Measurements from ENCODE around the gene DISP3.

The DISP3 gene

DNA sequence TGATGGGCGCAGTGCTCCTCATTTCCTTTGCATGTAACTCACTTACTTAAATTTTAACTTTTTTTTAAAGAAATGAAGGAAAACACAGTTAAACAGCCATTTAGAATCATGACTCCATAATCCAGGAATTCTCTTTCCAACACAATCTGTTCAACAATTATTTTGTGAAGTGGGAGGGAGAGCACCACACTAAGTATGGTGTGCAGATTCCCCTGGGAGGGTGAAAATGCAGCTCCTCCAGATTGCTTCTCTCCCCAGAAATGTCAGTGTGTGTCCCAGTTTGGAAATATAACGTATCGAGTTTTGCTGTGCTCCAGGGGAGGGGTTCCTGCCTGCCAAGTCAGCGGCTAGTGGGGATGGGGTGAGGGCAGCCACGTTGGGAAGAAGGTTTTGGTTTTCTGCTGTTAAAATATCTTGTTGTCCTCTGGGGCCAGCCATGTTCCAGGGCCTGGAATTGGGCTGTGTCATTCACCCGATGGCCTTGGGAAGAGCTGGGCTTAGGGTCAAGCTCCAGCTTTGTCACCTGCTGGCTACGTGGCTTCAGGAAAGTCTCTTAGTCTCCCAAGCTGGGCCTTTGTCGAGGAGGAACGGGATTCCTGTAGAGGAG, 17.3 kb upstream of the DISP3 start:
- DNase-seq (ENCODE audit: low read depth in 2 of 3, low spot score in 2 of 3): no peak

GRCh38 chr1:11462224-11462923, 16.6 kb upstream of the DISP3 start:
- no peak for DNase-seq (ENCODE audit: low read depth in 2 of 3, low spot score in 2 of 3)

GRCh38 chr1:11463177-11463576, 15.8 kb upstream of the DISP3 start:
- DNase-seq (ENCODE audit: low read depth in 2 of 3, low spot score in 2 of 3): no peak

DNA sequence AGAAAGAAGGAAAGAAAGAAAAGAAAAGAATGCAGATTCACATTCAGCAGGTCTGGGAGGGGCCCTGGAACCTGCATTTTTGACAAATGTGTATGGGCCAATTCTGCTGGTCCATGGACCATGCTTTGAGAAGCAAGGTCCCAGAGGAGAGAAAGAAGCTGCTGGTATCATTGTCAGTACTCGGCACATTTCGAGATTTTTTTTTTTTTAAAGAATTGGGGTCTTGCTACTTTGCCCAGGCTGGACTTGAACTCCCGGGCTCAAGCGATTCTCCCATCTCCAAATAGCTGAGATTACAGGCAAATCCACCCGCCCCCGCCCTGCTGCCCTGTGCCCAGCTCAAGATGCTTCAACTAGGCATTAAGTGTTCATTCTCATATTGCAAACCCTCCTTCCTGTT, 13.6 kb upstream of the DISP3 start:
- DNase-seq (ENCODE audit: low read depth in 2 of 3, low spot score in 2 of 3): no peak

DNA sequence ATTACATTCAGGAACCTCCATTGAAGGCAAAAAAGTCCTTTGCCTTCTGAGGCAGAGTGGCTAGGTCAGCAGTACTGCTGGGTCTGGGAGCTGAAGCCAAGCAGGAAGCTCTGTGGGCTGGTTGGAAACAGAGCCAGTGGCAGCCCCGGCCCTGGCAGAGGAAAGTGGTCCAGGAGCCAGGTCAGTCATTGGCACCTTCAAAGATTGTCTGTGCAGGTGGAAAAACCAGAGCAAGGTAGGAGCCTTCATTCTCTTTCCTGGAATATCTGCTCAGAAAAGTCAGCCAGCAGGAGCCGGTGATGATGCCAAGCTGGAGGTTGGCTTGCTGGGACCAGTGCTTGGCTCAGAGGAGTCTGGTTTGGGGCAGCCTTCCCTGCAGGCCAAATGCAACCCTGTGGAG, 12.5 kb upstream of the DISP3 start:
- DNase-seq (ENCODE audit: low read depth in 2 of 3, low spot score in 2 of 3): no peak

GRCh38 chr1:11468878-11469277, 10.1 kb upstream of the DISP3 start:
- no peak for DNase-seq (ENCODE audit: low read depth in 2 of 3, low spot score in 2 of 3)

DNA sequence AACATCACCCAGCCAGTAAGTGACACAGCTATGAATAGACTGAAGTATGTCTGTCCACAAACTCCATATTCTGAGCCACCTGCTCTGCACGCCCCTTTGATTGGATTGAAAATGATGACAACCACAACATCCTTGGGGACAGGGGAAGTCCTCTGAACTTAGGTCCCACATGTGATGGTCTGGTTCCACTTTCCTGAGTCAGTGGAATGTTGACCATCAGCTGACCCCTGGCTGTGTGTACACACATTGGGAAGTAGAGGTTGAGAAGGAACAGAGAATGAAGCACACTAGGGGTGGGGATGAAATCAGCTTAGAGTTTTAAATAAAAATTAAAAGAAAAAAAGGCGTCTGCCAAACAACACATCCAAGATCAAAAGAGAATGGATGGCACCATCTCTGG, 8.0 kb upstream of the DISP3 start:
- no peak for DNase-seq (ENCODE audit: low read depth in 2 of 3, low spot score in 2 of 3)

GRCh38 chr1:11471473-11471872, 7.5 kb upstream of the DISP3 start:
- DNase-seq (ENCODE audit: low read depth in 2 of 3, low spot score in 2 of 3): no peak

GRCh38 chr1:11472284-11472683, 6.7 kb upstream of the DISP3 start:
- no peak for DNase-seq (ENCODE audit: low read depth in 2 of 3, low spot score in 2 of 3)

- no peak for DNase-seq (ENCODE audit: low read depth in 2 of 3, low spot score in 2 of 3)
Measured at GRCh38 chr1:11472741-11473140, 6.2 kb upstream of the DISP3 start.

GRCh38 chr1:11473491-11474034, 5.4 kb upstream of the DISP3 start:
- DNase-seq (ENCODE audit: low read depth in 2 of 3, low spot score in 2 of 3): no peak

- DNase-seq (ENCODE audit: low read depth in 2 of 3, low spot score in 2 of 3): no peak
Measured at GRCh38 chr1:11474826-11475225, 4.1 kb upstream of the DISP3 start.

DNA sequence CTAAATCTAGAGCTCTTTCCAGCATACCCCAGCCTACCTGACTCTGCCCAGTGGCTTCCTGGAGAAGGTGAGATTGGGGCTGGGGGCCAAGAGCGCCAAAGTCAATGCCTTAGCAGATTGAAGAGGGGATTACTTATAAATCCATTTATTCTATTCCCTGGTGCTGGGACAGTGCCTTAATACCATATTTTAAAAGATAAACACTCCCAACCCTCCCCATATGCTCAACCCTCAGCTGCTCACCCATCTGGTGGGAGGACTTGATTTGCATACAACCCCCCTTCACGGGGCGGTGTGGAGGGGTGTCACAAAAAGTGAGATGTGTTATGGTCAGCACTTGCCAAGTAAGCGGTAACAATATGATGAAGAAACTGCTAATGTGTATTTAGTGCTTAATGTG, 3.2 kb upstream of the DISP3 start:
- DNase-seq (ENCODE audit: low read depth in 2 of 3, low spot score in 2 of 3): no peak

DNA sequence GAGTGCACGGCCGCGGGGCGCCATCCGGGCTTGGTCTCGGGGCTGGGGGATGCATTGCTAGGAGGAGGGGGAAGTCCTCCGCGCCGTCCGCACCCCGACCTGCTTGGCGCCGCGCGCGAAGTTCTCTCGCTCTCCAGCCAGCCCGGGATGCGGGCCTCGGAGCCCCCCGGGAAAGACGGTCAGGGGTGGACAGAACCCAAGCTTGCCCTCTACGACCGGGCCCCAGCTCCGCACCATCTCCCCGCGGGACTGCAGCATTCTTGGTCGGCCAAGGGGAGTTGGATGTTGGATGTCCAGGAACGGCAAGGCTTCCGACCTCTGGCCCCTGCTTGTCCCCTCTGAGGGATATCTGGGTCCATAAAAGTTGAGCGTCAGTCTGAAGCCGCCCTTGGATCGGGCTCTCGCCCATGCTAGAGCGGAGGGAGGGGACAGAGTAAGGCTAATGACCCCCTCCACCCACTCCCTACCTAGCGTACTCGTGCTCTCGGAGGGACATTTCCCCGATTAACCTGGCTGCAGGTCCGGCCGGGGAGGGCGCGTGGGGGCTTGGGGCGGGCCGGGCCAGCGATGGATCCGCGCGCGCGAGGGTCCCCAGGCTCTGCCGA, 522 bp downstream of the DISP3 start:
- peak in 1 of 3 experiments; percentile 9 for DNase-seq (ENCODE audit: low read depth in 2 of 3, low spot score in 2 of 3)

DNA sequence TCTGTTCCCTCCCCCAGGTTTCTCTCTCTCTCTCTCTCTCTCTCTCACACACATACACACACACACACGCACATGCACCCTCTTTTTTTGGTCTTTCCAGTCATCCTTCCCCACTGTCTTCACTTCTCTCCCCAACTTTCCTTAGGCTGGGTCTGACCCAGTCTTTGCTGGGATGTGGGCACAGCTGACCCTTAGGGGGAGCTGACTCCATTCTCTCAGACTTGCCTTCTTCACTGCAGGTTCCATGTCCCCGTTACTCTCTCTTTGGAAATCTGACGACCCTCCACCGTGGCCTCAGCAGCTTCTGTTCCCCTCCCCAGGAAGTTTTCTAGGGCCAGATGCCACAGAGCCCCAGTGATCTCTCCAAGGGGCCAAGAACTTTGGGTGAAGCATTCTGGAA, 2.1 kb downstream of the DISP3 start:
- DNase-seq (ENCODE audit: low read depth in 2 of 3, low spot score in 2 of 3): no peak

DNA sequence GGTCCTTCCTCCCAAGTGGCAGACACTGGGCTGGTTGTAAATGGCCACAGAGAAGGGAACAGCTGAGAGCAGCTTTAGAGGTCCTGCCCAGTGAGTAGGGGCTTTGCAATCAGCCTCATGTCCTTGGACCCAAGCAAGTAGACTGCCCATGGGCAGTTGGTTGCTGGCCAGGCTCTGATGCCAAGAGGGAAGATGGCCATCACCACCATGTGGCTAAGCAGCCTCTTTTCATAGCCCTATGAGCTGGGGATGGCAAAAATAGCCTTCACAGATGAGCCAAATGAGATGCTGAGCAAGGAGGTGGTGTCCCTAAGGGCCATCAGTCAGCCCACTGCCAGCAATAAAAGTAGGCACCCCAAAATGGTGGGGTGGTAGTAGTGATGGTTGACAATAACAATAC, 3.2 kb downstream of the DISP3 start:
- DNase-seq (ENCODE audit: low read depth in 2 of 3, low spot score in 2 of 3): no peak

DNA sequence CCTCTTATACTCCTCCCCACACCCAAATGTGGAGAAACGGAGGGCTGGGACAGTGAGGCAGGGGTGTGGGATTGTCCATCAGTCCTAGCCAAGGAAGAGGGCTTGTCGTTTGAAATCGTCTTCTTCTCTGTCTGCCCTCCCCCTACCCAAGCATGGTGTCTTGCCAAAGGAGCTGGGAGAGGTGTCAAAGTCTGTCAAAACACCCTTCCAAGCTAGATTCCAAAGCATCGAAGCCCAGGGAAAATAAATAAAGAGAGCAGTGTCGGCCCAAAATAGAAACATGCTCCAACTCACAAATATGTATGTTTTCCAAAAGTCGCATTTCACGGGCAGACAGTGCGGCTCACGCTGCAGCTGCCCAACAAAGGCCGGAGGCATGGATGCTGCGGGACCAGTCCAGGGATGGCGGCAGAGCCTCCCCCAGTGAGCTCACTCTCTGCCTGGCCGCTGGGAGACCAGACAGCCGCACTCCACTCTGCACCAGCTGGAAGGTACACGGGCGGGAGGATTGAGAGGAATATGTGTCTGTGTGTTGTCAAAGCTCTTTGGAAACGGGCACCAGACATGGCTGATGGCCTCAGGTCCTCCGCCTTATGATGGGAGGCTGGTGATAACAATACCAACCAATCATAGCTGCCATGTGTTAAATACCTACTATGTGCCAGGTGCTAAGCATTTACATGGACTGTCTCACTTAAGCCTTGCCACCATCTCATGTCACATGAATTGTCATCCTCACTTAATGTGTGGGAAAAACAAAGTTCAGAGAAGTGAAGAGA, 3.9 kb downstream of the DISP3 start:
- no peak for DNase-seq (ENCODE audit: low read depth in 2 of 3, low spot score in 2 of 3)

DNA sequence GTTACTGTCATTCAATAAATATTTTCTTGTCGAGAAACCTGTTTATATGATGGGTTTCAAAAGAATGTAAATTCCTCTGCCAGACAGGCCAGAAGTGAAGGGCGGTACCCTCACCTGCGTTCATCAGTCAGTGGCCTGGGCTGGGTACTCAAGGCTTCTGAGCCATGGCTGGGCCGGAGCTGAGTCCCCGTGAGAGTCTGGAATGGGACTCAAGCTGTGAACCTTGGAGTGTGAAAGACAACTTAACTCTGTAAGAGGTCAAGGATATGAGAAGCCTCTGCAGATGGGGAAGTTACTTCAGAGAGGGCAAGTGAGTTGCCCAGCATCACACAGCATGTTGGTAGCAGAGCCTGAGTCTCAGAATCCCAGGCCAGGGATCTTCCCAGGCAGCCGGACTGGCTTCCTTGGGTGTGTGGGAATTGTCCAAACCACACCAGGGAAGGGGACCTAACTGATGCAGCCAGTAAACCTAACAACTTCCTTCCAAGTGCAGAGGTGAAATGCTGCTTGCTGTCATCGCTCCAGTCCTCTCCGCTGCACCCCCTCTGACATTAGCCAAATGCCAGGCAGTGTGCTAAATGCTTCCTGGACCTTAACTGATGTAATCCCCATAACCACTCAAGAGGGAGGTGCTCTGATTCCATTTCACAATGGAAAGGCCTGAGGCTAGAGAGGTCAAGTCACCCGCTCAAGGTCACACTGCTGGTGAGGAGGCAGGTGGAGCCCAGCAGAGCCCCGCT, 4.8 kb downstream of the DISP3 start:
- DNase-seq (ENCODE audit: low read depth in 2 of 3, low spot score in 2 of 3): no peak

DNA sequence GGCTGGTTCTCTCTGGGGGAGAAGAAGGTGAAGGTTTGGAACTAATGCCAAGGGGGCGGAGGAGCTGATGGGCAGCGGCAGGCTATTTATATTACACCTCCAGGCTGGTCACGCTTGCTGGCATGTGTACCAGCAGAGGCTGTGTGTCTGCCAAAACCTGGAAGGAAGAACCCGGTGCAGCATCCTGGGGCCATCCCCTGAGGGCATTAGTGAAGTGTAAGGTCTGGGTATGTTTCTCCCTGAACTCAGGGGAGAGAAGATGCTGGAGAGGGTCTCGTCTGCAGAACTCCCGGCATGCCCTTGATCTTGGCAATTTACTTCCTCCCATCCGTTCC, 5.3 kb downstream of the DISP3 start:
- no peak for DNase-seq (ENCODE audit: low read depth in 2 of 3, low spot score in 2 of 3)

DNA sequence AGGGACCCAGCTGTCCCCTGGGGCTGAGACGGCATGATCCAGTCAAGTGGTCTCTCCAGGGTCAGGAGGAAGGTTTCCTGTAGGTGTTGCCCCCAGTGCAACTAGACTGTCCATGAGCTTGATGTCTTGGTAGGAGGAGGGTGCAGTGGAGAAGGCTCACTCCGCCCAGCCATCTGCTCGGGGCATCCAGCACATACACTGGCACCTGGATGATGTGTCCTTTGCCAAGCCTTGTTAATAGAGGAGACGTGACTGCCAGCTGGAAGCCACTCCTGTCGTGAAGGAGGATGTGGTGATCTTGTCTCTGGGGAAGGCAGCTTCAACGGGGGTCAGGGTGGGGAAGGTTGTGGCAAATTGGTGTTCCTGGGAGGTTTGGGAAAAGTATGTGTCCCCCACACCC, 6.2 kb downstream of the DISP3 start:
- DNase-seq (ENCODE audit: low read depth in 2 of 3, low spot score in 2 of 3): no peak
